ENCODE data around the gene PAX8. TPM values are rescaled to one million over a fixed set of nuclear protein-coding genes. Genes with fewer than 3 reads are reported as not detected.

The PAX8 gene
- total RNA-seq, 2 experiments from 2014 or later: 1.6 to 2.6 TPM

DNA sequence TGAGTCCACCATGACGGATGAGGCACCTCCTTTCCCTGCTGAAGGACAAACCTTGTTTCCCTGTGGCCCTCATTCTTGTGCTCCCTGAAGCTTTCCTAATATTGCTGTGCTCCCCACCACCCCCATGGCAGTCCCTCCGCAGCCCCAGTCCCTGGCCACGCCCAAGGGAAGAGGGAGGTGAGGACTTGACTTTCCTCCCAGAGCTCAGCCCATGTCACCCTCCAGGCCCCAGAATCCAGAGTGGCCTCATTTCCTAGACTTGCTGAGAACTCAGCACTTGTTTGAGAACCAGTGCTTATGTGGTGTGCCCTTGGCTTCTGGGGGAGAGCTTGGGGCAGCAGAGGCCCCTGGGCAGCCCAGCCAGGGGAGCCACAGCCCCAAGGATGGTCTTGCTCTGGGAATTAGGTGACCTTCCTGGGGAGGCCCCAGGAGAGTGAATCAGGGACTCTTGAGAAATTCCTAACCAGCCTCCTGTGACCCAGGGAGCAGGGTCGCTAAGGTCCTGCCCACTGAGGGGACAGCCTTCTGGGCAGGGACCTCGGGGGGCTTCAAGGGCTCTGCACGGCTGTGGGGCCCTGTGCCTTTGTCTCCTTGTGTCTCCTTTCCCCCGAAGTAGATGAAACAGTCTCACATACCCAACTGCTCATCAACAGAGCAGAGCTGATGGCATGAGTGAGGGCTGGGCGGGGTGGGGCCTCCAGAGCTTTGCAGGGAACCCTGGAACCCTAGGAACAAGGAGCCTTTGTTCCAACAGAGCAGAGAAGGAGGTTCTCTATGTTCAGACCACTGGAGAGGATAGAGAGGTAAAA, 77.0 kb downstream of the PAX8 start:
- Histone ChIP-seq H3K9me3 (ENCODE audit: low read length) (no peaks in the 10 kb centered on the region), H2AFZ (ENCODE audit: low read length) (no peak overlapping the region), H3K27ac (ENCODE audit: low read depth, low read length, poor library complexity, severe bottlenecking) (peak overlapping the region; percentile 40), H3K9me2 (ENCODE audit: insufficient read depth, low read length) (no peaks in the 10 kb centered on the region), H3K4me3 (ENCODE audit: low read depth, low read length, poor library complexity, severe bottlenecking) (no peak overlapping the region), H3K79me2 (ENCODE audit: insufficient read depth, low read depth, low read length) (no peaks in the 10 kb centered on the region), H4K20me1 (ENCODE audit: insufficient read depth, low read length) (no peaks in the 10 kb centered on the region), H3K4me2 (ENCODE audit: low read length) (peak overlapping the region; percentile 40; the same call in 1 of the 2 replicates), H3K4me1 (ENCODE audit: insufficient read depth, low read length, poor library complexity, severe bottlenecking) (peaks cover 15% of the 10 kb centered on the region), H3K36me3 (ENCODE audit: insufficient read depth, low read length) (peaks cover 78% of the 10 kb centered on the region)
- no TSS peak for BruUV-seq (replicated peaks)
- no peak for TF ChIP-seq EZH2phosphoT487 (IDR thresholded peaks at IDR 0.05; ENCODE audit: borderline replicate concordance, low read depth, low read length)
- TF ChIP-seq, protein P1, sequence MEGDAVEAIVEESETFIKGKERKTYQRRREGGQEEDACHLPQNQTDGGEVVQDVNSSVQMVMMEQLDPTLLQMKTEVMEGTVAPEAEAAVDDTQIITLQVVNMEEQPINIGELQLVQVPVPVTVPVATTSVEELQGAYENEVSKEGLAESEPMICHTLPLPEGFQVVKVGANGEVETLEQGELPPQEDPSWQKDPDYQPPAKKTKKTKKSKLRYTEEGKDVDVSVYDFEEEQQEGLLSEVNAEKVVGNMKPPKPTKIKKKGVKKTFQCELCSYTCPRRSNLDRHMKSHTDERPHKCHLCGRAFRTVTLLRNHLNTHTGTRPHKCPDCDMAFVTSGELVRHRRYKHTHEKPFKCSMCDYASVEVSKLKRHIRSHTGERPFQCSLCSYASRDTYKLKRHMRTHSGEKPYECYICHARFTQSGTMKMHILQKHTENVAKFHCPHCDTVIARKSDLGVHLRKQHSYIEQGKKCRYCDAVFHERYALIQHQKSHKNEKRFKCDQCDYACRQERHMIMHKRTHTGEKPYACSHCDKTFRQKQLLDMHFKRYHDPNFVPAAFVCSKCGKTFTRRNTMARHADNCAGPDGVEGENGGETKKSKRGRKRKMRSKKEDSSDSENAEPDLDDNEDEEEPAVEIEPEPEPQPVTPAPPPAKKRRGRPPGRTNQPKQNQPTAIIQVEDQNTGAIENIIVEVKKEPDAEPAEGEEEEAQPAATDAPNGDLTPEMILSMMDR (conservative IDR thresholded peaks at IDR 0.05; ENCODE audit: low read length): no peak
- POLR2A ChIA-PET: no interaction called here
- DNase-seq (ENCODE audit: low spot score): no peak
- CTCF ChIA-PET (ENCODE audit: unreplicated experiment): no interaction called here
- intact Hi-C loops (cut with micrococcal nuclease; ENCODE audit: unreplicated experiment): loop anchor here (5.0 kb wide), 1 partner anchor 171 kb away; no protein-coding TSS in a partner anchor

DNA sequence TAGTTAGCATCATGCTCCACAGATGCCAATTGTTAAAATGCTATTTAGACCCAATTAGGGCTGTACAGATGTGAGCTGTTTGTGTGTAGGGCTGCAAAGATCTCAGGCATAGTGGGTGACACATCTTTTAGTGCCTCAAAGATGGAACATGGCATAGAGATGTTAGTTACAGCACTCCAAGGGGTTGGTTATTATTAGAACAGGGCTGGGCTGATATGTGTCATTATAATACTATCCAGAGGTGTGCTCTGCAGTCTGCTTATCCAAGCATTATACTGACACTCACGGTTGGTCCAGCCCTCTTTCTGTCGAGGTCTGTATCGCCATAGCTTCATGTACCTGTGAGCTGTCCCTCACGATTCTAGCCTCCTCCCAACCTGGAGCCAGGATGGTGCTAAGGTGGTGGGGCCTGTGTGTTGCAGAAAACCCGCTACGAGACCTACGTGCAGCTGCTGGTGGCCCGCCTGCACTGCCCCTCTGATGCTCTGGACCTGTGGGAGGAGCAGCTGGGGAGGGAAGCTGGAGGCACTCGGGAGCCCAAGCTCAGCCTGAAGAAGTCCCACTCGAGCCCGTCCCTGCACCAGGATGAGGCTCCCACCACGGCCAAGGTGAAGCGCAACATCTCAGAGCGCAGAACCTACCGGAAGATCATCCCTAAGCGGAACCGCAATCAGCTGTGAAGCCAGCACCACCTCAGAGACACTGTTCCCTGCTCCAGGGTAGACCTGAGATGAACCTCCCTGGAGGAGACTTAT, 77.8 kb downstream of the PAX8 start:
- Histone ChIP-seq H3K9me3 (ENCODE audit: low read length) (no peaks in the 10 kb centered on the region), H3K4me1 (ENCODE audit: insufficient read depth, low read length, poor library complexity, severe bottlenecking) (peaks cover 15% of the 10 kb centered on the region), H3K79me2 (ENCODE audit: insufficient read depth, low read depth, low read length) (no peaks in the 10 kb centered on the region), H3K27ac (ENCODE audit: low read depth, low read length, poor library complexity, severe bottlenecking) (no peak overlapping the region), H3K4me2 (ENCODE audit: low read length) (no peak overlapping the region), H2AFZ (ENCODE audit: low read length) (no peak overlapping the region), H4K20me1 (ENCODE audit: insufficient read depth, low read length) (no peaks in the 10 kb centered on the region), H3K36me3 (ENCODE audit: insufficient read depth, low read length) (peaks cover 86% of the 10 kb centered on the region), H3K4me3 (ENCODE audit: low read depth, low read length, poor library complexity, severe bottlenecking) (no peak overlapping the region), H3K9me2 (ENCODE audit: insufficient read depth, low read length) (no peaks in the 10 kb centered on the region)
- CTCF ChIA-PET (ENCODE audit: unreplicated experiment): no interaction called here
- POLR2A ChIA-PET: interaction anchor here (0.7 to 1.2 kb wide), 3 partner anchors 16 to 61 kb away, joined by 3 read pairs; no protein-coding TSS in a partner anchor
- no peak for DNase-seq (ENCODE audit: low spot score)
- intact Hi-C loops (cut with micrococcal nuclease; ENCODE audit: unreplicated experiment): loop anchor here (5.0 kb wide), 1 partner anchor 171 kb away; no protein-coding TSS in a partner anchor
- no TSS peak for BruUV-seq (replicated peaks)
- TF ChIP-seq, protein P1 (conservative IDR thresholded peaks at IDR 0.05; ENCODE audit: low read length): no peak
- no peak for TF ChIP-seq EZH2phosphoT487 (IDR thresholded peaks at IDR 0.05; ENCODE audit: borderline replicate concordance, low read depth, low read length)
